A549 (cell line): ENCODE data around the gene AHNAK2.

Experiments
- CTCF ChIP-seq: fragments of >200 bp; sonication (Bioruptor Twin); formaldehyde crosslinking; IDR thresholded peaks from 3 replicates; pipeline ENCODE4 v1.5.1; 2016
- EP300 ChIP-seq, 2 experiments: fragments of >200 bp; sonication (Bioruptor Twin); formaldehyde crosslinking; IDR thresholded peaks; 2 replicates in 1 of 2; 3 replicates in 1 of 2; pipeline ENCODE4 v1.6.1; 2016 to 2017
- ESRRA ChIP-seq: fragments of 150-350 bp; IDR thresholded peaks from 2 replicates; pipeline ENCODE4 v1.6.1; 2014; ENCODE audit warnings: mild to moderate bottlenecking, low read length, borderline replicate concordance
- HDAC2 ChIP-seq: fragments of 200-600 bp; sonication (generic); IDR thresholded peaks from 2 replicates; pipeline ENCODE4 v1.6.1; 2016
- MAX ChIP-seq: IDR thresholded peaks from 2 replicates; pipeline ENCODE4 v1.6.1; 2012
- NR3C1 ChIP-seq: fragments of >200 bp; sonication (Bioruptor Twin); formaldehyde crosslinking; IDR thresholded peaks from 3 replicates; pipeline ENCODE4 v1.6.1; 2017
- POLR2AphosphoS2 ChIP-seq: conservative IDR thresholded peaks from 2 replicates; pipeline ENCODE4 v1.6.1; 2012; ENCODE audit warnings: low read length, improper control_type of control experiment, inconsistent platforms

- TF ChIP-seq NR3C1 (no peak), ESRRA (no peak), CTCF (no peak), HDAC2 (no peak), MAX (no peak), EP300 (IDR thresholded peaks at IDR 0.05) (no peak), POLR2AphosphoS2 (no peak)
Measured at GRCh38 chr14:104989951-104990303, 11.8 kb upstream of the AHNAK2 start.
